Suprapubic skin (tissue), 4 donors: ENCODE measurements around the gene ERGIC1. TPM values are rescaled to one million over a fixed set of nuclear protein-coding genes. Genes with fewer than 3 reads are reported as not detected.
A peak's percentile ranks its signal among the peaks of the same experiment; 100 is the strongest.

Experiments
- DNase-seq, 2 donors: peaks; one replicate each; pipeline ENCODE4 v3.0.0-alpha.2; 2019; ENCODE audit warnings: low spot score in 2 of 2
- H3K27ac ChIP-seq: fragments of 200-600 bp; sonication (generic); one replicate; pipeline ENCODE4 v1.5.1; 2019
- H3K27me3 ChIP-seq: fragments of 200-600 bp; sonication (generic); one replicate; pipeline ENCODE4 v1.5.1; 2019
- H3K36me3 ChIP-seq: fragments of 200-600 bp; sonication (generic); one replicate; pipeline ENCODE4 v1.5.1; 2019
- H3K4me1 ChIP-seq: fragments of 200-600 bp; sonication (generic); one replicate; pipeline ENCODE4 v1.5.1; 2019
- H3K4me3 ChIP-seq: fragments of 200-600 bp; sonication (generic); one replicate; pipeline ENCODE4 v1.5.1; 2019; ENCODE audit warnings: mild to moderate bottlenecking
- H3K9me3 ChIP-seq: fragments of 200-600 bp; sonication (generic); one replicate; pipeline ENCODE4 v1.5.1; 2019
- CTCF ChIP-seq, 2 donors: fragments of 200-600 bp in 1 of 2; fragments of 450-650 bp in 1 of 2; sonication (generic) in 1 of 2; IDR thresholded peaks; one replicate each; pipeline ENCODE4 v1.5.1; 2016 to 2019; ENCODE audit warnings: antibody characterized with exemption in 2 of 2, mild to moderate bottlenecking in 1 of 2, moderate library complexity in 1 of 2
- EP300 ChIP-seq: sonication (generic); formaldehyde crosslinking; IDR thresholded peaks from one replicate; pipeline ENCODE4 v1.6.1; 2017; ENCODE audit warnings: antibody characterized with exemption
- POLR2A ChIP-seq, 2 donors: fragments of 450-650 bp; IDR thresholded peaks; one replicate each; pipeline ENCODE4 v1.6.1; 2017; ENCODE audit warnings: antibody characterized with exemption in 2 of 2, mild to moderate bottlenecking in 2 of 2, moderate library complexity in 2 of 2
- POLR2AphosphoS5 ChIP-seq, 3 donors: sonication (generic); formaldehyde crosslinking; IDR thresholded peaks; one replicate each; pipeline ENCODE4 v1.6.1; 2017; ENCODE audit warnings: antibody characterized with exemption in 3 of 3
- WGBS: methylation state at CpG from one replicate; pipeline ENCODE4 v1.1.5; 2018; 5-methylcytosine and 5-hydroxymethylcytosine counted together
- total RNA-seq, 4 donors: library from RNA; depleted of rRNA; stranded (reverse); fragments of >200 nt; gene quantifications; one replicate each; pipeline ENCODE4 v1.1.0, GENCODE V29; 2016

The ERGIC1 gene
- total RNA-seq, 4 donors from 2014 or later, result 81.2 to 106 (median 91.8) TPM

DNA sequence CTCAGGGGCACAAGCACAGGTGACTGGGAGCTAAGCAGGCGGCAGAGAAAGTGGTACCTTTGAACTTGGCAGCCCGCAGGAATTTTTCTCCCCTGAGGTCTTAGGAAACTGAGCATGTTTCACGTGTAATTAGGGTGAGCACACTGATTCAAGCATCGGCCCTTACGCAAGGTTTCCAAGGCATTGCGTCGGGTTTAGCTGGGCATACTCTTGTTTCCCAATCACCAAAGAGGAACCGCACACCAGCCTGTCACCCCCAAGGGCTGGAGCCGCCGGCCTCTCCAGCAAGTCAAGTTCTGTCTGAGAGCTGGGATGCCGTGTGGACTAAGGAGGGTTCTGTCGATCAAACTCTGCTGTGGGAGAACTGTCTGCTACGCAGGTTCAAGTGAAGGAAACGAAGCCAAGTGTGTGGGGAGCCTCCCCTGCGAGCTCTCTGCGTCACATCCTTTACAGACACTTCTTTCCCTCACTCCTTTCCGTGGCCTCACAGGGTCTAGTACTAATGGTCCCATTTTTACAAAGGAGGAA, 53.0 kb downstream of the ERGIC1 start:
- WGBS, result 72% methylated on average over 17 of the region's 17 CpGs
- Histone ChIP-seq H3K27me3 (no peaks in the 10 kb centered on the region), H3K4me3 (no peak overlapping the region), H3K27ac (peak overlapping the region; percentile 13), H3K9me3 (no peaks in the 10 kb centered on the region), H3K36me3 (peaks cover 22% of the 10 kb centered on the region), H3K4me1 (peaks cover 27% of the 10 kb centered on the region)
- peak in 1 of 2 donors; percentile 84 for DNase-seq
- TF ChIP-seq EP300 (peak; percentile 85), CTCF (IDR thresholded peaks at IDR 0.05) (no peak), POLR2AphosphoS5 (IDR thresholded peaks at IDR 0.05) (peak in 2 of 3 donors; percentile 61 to 84), POLR2A (IDR thresholded peaks at IDR 0.05) (no peak)

- H3K4me1 ChIP-seq, result peaks cover 31% of the 10 kb centered on the region
- H3K9me3 ChIP-seq, result no peaks in the 10 kb centered on the region
- WGBS, result 71% methylated on average over 8 of the region's 8 CpGs
- peak overlapping the region; percentile 13 for H3K27ac ChIP-seq
- H3K4me3 ChIP-seq, result no peak overlapping the region
- H3K36me3 ChIP-seq, result peaks cover 22% of the 10 kb centered on the region
- no peak for DNase-seq
- H3K27me3 ChIP-seq, result no peaks in the 10 kb centered on the region
- TF ChIP-seq POLR2AphosphoS5 (IDR thresholded peaks at IDR 0.05) (no peak), EP300 (peak; percentile 77)
These were observed 53.6 kb downstream of the ERGIC1 start for GRCh38 chr5:172887692-172888091.

GRCh38 chr5:172890659-172891058, 56.6 kb downstream of the ERGIC1 start:
- no peak for TF ChIP-seq EP300
- WGBS, result 95% methylated on average over 6 of the region's 6 CpGs
- H3K27me3 ChIP-seq, result no peaks in the 10 kb centered on the region
- H3K27ac ChIP-seq, result no peak overlapping the region
- H3K36me3 ChIP-seq, result peaks cover 26% of the 10 kb centered on the region
- DNase-seq, result no peak
- no peaks in the 10 kb centered on the region for H3K9me3 ChIP-seq
- H3K4me3 ChIP-seq, result no peak overlapping the region
- H3K4me1 ChIP-seq, result peaks cover 31% of the 10 kb centered on the region

- H3K27ac ChIP-seq, result peak overlapping the region; percentile 68
- H3K9me3 ChIP-seq, result no peaks in the 10 kb centered on the region
- no peak for TF ChIP-seq CTCF (IDR thresholded peaks at IDR 0.05)
- TF ChIP-seq POLR2A (IDR thresholded peaks at IDR 0.05), result no peak
- TF ChIP-seq EP300, result no peak
- TF ChIP-seq POLR2AphosphoS5 (IDR thresholded peaks at IDR 0.05), result no peak
- WGBS, result 65% methylated on average over 7 of the region's 7 CpGs
- peaks cover 27% of the 10 kb centered on the region for H3K4me1 ChIP-seq
- no peaks in the 10 kb centered on the region for H3K27me3 ChIP-seq
- no peak overlapping the region for H3K4me3 ChIP-seq
- peak in 1 of 2 donors; percentile 83 for DNase-seq
- H3K36me3 ChIP-seq, result peaks cover 26% of the 10 kb centered on the region
These were observed 57.8 kb downstream of the ERGIC1 start for GRCh38 chr5:172891716-172892421.

GRCh38 chr5:172892713-172893112, 58.7 kb downstream of the ERGIC1 start:
- Histone ChIP-seq H3K9me3 (no peaks in the 10 kb centered on the region), H3K4me1 (peaks cover 26% of the 10 kb centered on the region), H3K27me3 (no peaks in the 10 kb centered on the region), H3K36me3 (peaks cover 26% of the 10 kb centered on the region), H3K27ac (peak overlapping the region; percentile 68), H3K4me3 (no peak overlapping the region)
- TF ChIP-seq POLR2AphosphoS5 (IDR thresholded peaks at IDR 0.05) (no peak), POLR2A (IDR thresholded peaks at IDR 0.05) (no peak), EP300 (no peak), CTCF (IDR thresholded peaks at IDR 0.05) (no peak)
- 96% methylated on average over 7 of the region's 7 CpGs for WGBS
- DNase-seq, result no peak

DNA sequence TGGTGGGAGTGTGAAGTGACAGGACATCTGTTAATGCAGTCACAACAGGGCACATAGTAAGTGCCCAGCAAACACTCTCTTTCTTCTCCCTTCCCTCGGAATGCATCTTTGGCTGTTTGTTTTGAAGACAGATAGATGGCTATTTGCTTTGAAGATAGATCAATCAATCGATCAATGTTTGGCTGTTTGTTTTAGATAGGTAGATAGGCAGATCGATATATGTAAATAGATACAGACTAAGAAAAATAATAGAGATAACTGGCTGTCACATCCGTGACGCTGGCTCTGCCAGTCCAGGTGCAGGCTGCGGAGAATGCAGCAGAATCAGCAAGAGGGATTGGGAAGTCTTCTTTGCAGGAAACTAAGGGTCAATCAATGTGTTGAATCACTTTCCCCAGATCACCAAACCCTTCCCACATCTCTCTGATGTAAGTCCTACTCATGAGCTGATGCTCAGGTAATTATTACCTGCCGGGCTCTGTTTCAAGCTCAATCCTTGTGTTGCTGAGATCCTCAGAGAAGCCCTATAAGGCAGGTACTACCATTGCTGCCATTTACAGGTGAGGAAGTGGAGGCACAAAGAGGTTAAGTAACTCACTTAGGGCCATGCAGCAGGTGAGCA, 60.8 kb downstream of the ERGIC1 start:
- no peaks in the 10 kb centered on the region for H3K9me3 ChIP-seq
- no peaks in the 10 kb centered on the region for H3K27me3 ChIP-seq
- DNase-seq, result no peak
- H3K27ac ChIP-seq, result peak overlapping the region; percentile 34
- peaks cover 40% of the 10 kb centered on the region for H3K4me1 ChIP-seq
- TF ChIP-seq EP300, result no peak
- no peak for TF ChIP-seq POLR2AphosphoS5 (IDR thresholded peaks at IDR 0.05)
- TF ChIP-seq POLR2A (IDR thresholded peaks at IDR 0.05), result no peak
- TF ChIP-seq CTCF (IDR thresholded peaks at IDR 0.05), result no peak
- 91% methylated on average over 7 of the region's 7 CpGs for WGBS
- peaks cover 16% of the 10 kb centered on the region for H3K36me3 ChIP-seq
- H3K4me3 ChIP-seq, result no peak overlapping the region
